Prostate gland (tissue), 2 donors: Measurements from ENCODE around the gene KCNQ5. TPM values are rescaled to one million over a fixed set of nuclear protein-coding genes. Genes with fewer than 3 reads are reported as not detected.
"Not testable (repeated sequence)": the region's sequence is repeated elsewhere in the genome, so short reads cannot be mapped to it uniquely, and the experiment has no call there.

Source experiments
- DNase-seq: peaks from one replicate; pipeline ENCODE4 v3.0.0-alpha.2; 2019; ENCODE audit warnings: low spot score
- H3K27ac ChIP-seq, 2 donors: fragments of 200-600 bp; sonication (generic); 2 replicates each; pipeline ENCODE4 v1.5.1; 2017 to 2019
- H3K27me3 ChIP-seq: fragments of 200-600 bp; sonication (generic); replicated peaks from 2 replicates; pipeline ENCODE4 v1.5.1; 2019; ENCODE audit not compliant: insufficient read depth
- H3K36me3 ChIP-seq, 2 donors: fragments of 200-600 bp; sonication (generic); 1 replicate in 1 of 2; 2 replicates in 1 of 2; pipeline versions ENCODE4 v1.5.1 to v1.8.1; 2017 to 2019
- H3K4me1 ChIP-seq: fragments of 200-600 bp; sonication (generic); replicated peaks from 2 replicates; pipeline ENCODE4 v1.5.1; 2019
- H3K4me3 ChIP-seq, 2 donors: fragments of 200-600 bp; sonication (generic); 2 replicates each; pipeline ENCODE4 v1.5.1; 2017 to 2019
- H3K9me3 ChIP-seq: fragments of 200-600 bp; sonication (generic); 2 replicates; pipeline ENCODE4 v1.5.1; 2017
- POLR2A ChIP-seq: fragments of 450-650 bp; IDR thresholded peaks from one replicate; pipeline ENCODE4 v1.6.1; 2016; ENCODE audit warnings: antibody characterized with exemption, mild to moderate bottlenecking
- POLR2AphosphoS5 ChIP-seq: sonication (generic); formaldehyde crosslinking; IDR thresholded peaks from one replicate; pipeline ENCODE4 v1.6.1; 2017; ENCODE audit warnings: antibody characterized with exemption
- WGBS: methylation state at CpG from one replicate; pipeline ENCODE4 v1.1.5; 2018; 5-methylcytosine and 5-hydroxymethylcytosine counted together
- intact Hi-C: fragments of 100-400 bp; cut with DNase I; formaldehyde crosslinking; loops from one replicate; pipeline ENCODE4 v1.14.2; 2022
- total RNA-seq, 2 donors: library from RNA; depleted of rRNA; stranded (reverse); fragments of >200 nt; gene quantifications; one replicate each; pipeline ENCODE4 v1.1.0, GENCODE V29; 2016
- TF ChIP-seq, protein P1 (sequence below), 4 experiments: fragments of 200-600 bp in 2 of 4; fragments of 450-650 bp in 2 of 4; sonication (generic) in 2 of 4; IDR thresholded peaks; 1 replicate in 3 of 4; 2 replicates in 1 of 4; pipeline ENCODE4 v1.5.1; 2016 to 2019; ENCODE audit warnings: antibody characterized with exemption in 4 of 4, mild to moderate bottlenecking in 2 of 4, moderate library complexity in 2 of 4

The KCNQ5 gene
- total RNA-seq, 2 donors from 2014 or later = 3.6 to 4.1 TPM

DNA sequence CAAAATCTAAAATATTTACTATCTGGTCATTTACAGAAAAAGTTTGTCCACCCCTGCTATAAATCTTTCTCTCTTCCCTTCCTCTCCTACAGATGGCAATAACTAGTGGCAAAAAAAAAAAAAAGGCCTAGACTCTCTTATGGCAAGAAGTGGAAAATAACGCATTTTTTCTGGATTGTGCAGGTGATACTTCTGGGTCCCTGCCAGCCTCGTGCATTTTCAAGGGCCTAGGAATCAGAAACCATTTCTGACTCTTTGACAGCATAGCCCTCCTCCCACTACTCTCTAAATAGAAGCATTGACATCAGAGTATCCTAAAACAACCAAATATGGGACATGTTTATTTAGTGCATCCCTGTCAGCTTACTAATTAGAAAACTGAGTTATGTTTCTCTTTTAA, 352.4 kb downstream of the KCNQ5 start:
- Histone ChIP-seq H3K4me1 (no peaks in the 10 kb centered on the region), H3K27ac (no peak overlapping the region), H3K27me3 (no peaks in the 10 kb centered on the region), H3K4me3 (no peak overlapping the region), H3K36me3 (no peaks in the 10 kb centered on the region), H3K9me3 (no peaks in the 10 kb centered on the region)
- 35% methylated on average over 2 of the region's 2 CpGs for WGBS
- TF ChIP-seq POLR2A (no peak), POLR2AphosphoS5 (no peak)
- TF ChIP-seq, protein P1, sequence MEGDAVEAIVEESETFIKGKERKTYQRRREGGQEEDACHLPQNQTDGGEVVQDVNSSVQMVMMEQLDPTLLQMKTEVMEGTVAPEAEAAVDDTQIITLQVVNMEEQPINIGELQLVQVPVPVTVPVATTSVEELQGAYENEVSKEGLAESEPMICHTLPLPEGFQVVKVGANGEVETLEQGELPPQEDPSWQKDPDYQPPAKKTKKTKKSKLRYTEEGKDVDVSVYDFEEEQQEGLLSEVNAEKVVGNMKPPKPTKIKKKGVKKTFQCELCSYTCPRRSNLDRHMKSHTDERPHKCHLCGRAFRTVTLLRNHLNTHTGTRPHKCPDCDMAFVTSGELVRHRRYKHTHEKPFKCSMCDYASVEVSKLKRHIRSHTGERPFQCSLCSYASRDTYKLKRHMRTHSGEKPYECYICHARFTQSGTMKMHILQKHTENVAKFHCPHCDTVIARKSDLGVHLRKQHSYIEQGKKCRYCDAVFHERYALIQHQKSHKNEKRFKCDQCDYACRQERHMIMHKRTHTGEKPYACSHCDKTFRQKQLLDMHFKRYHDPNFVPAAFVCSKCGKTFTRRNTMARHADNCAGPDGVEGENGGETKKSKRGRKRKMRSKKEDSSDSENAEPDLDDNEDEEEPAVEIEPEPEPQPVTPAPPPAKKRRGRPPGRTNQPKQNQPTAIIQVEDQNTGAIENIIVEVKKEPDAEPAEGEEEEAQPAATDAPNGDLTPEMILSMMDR (IDR thresholded peaks at IDR 0.05) = no peak
- DNase-seq = no peak
- intact Hi-C loops = no loop called here

DNA sequence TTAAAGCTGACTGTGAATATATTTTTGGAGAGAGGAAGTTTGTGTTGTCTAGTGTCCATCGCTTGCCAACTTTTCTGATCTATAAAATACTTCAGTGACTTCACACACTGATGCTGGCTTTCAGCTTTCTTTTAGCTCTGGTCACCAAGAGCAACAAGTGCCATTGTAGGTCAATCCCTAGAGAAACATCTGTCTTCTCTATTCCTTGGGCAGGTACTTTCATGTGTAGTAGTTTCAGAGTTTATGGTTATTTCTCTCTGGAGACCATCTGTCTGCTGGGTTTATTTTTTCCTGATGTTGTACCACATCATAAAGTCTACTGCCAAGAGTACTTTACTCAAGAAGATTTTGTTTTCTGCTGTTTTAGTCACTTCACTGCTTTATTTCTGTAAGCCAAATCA, 353.5 kb downstream of the KCNQ5 start:
- H3K36me3 ChIP-seq = no peaks in the 10 kb centered on the region
- H3K4me3 ChIP-seq = no peak overlapping the region
- no peaks in the 10 kb centered on the region for H3K9me3 ChIP-seq
- intact Hi-C loops = no loop called here
- no peak for DNase-seq
- WGBS = 57% methylated on average over 1 of the region's 1 CpG
- TF ChIP-seq, protein P1 (IDR thresholded peaks at IDR 0.05) = no peak
- TF ChIP-seq POLR2A (no peak), POLR2AphosphoS5 (no peak)
- no peaks in the 10 kb centered on the region for H3K27me3 ChIP-seq
- H3K27ac ChIP-seq = no peak overlapping the region
- H3K4me1 ChIP-seq = no peaks in the 10 kb centered on the region

DNA sequence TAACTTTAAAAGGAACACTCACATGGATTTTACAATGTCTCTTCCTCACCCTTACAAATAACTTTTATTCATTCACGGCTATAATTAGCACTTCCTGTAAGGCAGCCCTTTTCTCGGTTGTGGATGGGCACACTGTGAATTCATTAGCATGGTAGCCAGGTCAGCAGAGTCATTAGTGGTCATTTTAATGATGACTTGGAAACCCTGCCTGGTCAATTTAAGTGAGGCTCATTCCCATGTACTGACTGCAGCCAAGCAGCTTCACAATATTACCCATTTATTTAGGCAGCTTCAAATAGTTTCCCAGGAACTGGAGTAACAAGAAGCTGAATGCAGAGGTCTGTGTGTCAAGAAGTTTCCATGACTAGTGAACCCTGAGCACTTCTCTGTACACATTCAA, 354.6 kb downstream of the KCNQ5 start:
- TF ChIP-seq POLR2AphosphoS5 (no peak), POLR2A (no peak)
- TF ChIP-seq, protein P1 (IDR thresholded peaks at IDR 0.05) = no peak
- Histone ChIP-seq H3K9me3 (no peaks in the 10 kb centered on the region), H3K4me3 (no peak overlapping the region), H3K36me3 (no peaks in the 10 kb centered on the region), H3K27me3 (no peaks in the 10 kb centered on the region), H3K27ac (no peak overlapping the region), H3K4me1 (no peaks in the 10 kb centered on the region)
- intact Hi-C loops = no loop called here
- no peak for DNase-seq
- WGBS = 41% methylated on average over 2 of the region's 2 CpGs

DNA sequence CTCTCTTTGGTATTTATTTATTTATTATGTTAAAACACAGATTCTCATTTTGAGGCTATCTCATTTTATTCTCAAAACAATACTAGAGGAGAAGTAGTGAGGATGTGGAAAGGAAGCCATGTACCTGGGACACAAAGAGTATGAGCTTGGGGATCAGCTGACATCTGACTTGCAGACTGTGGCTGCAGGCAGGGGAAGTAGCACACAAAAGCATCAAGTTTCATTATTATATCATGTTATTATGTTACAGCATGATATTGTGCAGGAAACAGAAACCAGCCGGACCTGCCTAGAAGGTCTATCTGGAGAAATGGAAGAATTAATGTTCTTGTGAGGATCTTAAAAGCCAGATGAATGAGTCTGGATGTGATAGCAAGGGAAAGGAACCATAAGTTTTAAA, 355.2 kb downstream of the KCNQ5 start:
- no peaks in the 10 kb centered on the region for H3K27me3 ChIP-seq
- H3K27ac ChIP-seq = no peak overlapping the region
- H3K9me3 ChIP-seq = no peaks in the 10 kb centered on the region
- TF ChIP-seq, protein P1 (IDR thresholded peaks at IDR 0.05) = no peak
- TF ChIP-seq POLR2AphosphoS5 = no peak
- no peak for TF ChIP-seq POLR2A
- intact Hi-C loops = no loop called here
- 64% methylated on average over 1 of the region's 1 CpG for WGBS
- no peaks in the 10 kb centered on the region for H3K36me3 ChIP-seq
- no peaks in the 10 kb centered on the region for H3K4me1 ChIP-seq
- no peak for DNase-seq
- no peak overlapping the region for H3K4me3 ChIP-seq

DNA sequence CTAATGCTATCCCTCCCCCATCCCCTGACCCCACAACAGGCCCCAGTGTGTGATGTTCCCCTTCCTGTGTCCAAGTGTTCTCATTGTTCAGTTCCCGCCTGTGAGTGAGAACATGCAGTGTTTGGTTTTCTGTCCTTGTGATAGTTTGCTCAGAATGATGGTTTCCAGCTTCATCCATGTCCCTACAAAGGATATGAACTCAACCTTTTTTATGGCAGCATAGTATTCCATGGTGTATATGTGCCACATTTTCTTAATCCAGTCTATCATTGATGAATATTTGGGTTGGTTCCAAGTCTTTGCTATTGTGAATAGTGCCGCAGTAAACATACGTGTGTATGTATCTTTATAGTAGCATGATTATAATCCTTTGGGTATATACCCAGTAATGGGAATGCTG, 356.9 kb downstream of the KCNQ5 start:
- H3K36me3 ChIP-seq, H3K27me3 ChIP-seq, H3K4me3 ChIP-seq, intact Hi-C loops, H3K9me3 ChIP-seq, H3K27ac ChIP-seq, H3K4me1 ChIP-seq, DNase-seq: not testable (repeated sequence)
- 95% methylated on average over 3 of the region's 3 CpGs for WGBS

DNA sequence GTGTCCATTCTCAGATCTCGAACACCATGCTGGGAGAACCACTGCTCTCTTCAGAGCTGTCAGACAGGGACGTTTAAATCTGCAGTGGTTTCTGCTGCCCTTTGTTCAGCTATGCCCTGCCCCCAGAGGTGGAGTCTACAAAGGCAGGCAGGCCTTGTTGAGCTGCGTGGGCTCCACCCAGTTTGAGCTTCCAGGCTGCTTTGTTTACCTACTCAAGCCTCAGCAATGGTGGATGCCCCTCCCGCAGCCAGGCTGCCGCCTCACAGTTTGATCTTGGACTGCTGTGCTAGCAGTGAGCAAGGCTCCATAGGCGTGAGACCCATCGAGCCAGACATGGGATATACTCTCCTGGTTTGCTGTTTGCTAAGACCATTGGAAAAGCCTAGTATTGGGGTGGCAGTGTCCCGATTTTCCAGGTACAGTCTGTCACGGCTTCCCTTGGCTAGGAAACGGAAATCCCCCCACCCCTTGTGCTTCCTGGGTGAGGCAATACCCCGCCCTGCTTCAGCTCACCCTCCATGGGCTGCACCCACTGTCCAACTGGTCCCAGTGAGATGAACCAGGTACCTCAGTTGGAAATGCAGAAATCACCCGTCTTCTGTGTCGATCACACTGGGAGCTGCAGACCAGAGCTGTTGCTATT, 362.4 kb downstream of the KCNQ5 start:
- H3K9me3 ChIP-seq, H3K4me1 ChIP-seq, H3K27me3 ChIP-seq, H3K36me3 ChIP-seq, H3K27ac ChIP-seq, intact Hi-C loops, H3K4me3 ChIP-seq, DNase-seq: not testable (repeated sequence)
- 80% methylated on average over 13 of the region's 13 CpGs for WGBS
